Uterus (tissue), 4 donors: Measurements from ENCODE around the gene IGFBP1. TPM values are rescaled to one million over a fixed set of nuclear protein-coding genes. Genes with fewer than 3 reads are reported as not detected.

Experiments used
- DNase-seq, 2 donors: peaks; one replicate each; pipeline ENCODE4 v3.0.0-alpha.2; 2019 to 2020
- H3K27ac ChIP-seq, 2 donors: fragments of 200-600 bp; sonication (generic); 1 replicate in 1 of 2; 2 replicates in 1 of 2; pipeline ENCODE4 v1.5.1; 2016 to 2018
- H3K27me3 ChIP-seq, 2 donors: fragments of 200-600 bp; sonication (generic); one replicate each; pipeline ENCODE4 v1.5.1; 2018 to 2019; ENCODE audit warnings: control low read depth in 1 of 2
- H3K36me3 ChIP-seq, 2 donors: fragments of 200-600 bp; sonication (generic); one replicate each; pipeline ENCODE4 v1.5.1; 2019; ENCODE audit warnings: control low read depth in 1 of 2
- H3K4me1 ChIP-seq, 2 donors: fragments of 200-600 bp; sonication (generic); one replicate each; pipeline ENCODE4 v1.5.1; 2018 to 2019; ENCODE audit warnings: control low read depth in 1 of 2
- H3K4me3 ChIP-seq, 2 donors: fragments of 200-600 bp; sonication (generic); 1 replicate in 1 of 2; 2 replicates in 1 of 2; pipeline ENCODE4 v1.5.1; 2018 to 2019; ENCODE audit warnings: mild to moderate bottlenecking in 1 of 2
- H3K9me3 ChIP-seq, 2 donors: fragments of 200-600 bp; sonication (generic); one replicate each; pipeline ENCODE4 v1.5.1; 2019; ENCODE audit warnings: control low read depth in 1 of 2
- CTCF ChIP-seq, 4 experiments: fragments of 200-600 bp in 2 of 4; fragments of 450-650 bp in 2 of 4; sonication (generic) in 2 of 4; IDR thresholded peaks; one replicate each; pipeline ENCODE4 v1.5.1; 2016 to 2019; ENCODE audit warnings: antibody characterized with exemption in 4 of 4, mild to moderate bottlenecking in 2 of 4, moderate library complexity in 1 of 4
- POLR2A ChIP-seq, 2 donors: fragments of 450-650 bp; IDR thresholded peaks; one replicate each; pipeline ENCODE4 v1.6.1; 2016; ENCODE audit warnings: antibody characterized with exemption in 2 of 2, mild to moderate bottlenecking in 1 of 2, moderate library complexity in 1 of 2
- intact Hi-C: fragments of 100-400 bp; cut with DNase I; formaldehyde crosslinking; loops from one replicate; pipeline ENCODE4 v1.15.1; 2023; ENCODE audit warnings: low total_unique reads
- total RNA-seq, 4 donors: library from RNA; depleted of rRNA in 3 of 4; stranded (reverse); fragments of >200 nt in 3 of 4; gene quantifications; one replicate each; pipeline versions ENCODE4 v1.1.0 to v1.2.4, GENCODE V29; 2014 to 2023
- donor health status: DM: yes; HTN: yes; CAD: no.

Gene IGFBP1
- total RNA-seq, 4 donors from 2014 or later, result 1.9 TPM; not detected in 3

- H3K9me3 ChIP-seq, result no peaks in the 10 kb centered on the region
- no peak for TF ChIP-seq CTCF (IDR thresholded peaks at IDR 0.05)
- TF ChIP-seq POLR2A (IDR thresholded peaks at IDR 0.05), result no peak
- intact Hi-C loops, result no loop called here
- H3K4me3 ChIP-seq, result no peak overlapping the region
- peaks cover 0 to 5% of the 10 kb centered on the region in 2 donors for H3K4me1 ChIP-seq
- H3K27me3 ChIP-seq, result no peaks in the 10 kb centered on the region
- H3K36me3 ChIP-seq, result no peaks in the 10 kb centered on the region
- no peak for DNase-seq
- H3K27ac ChIP-seq, result no peak overlapping the region
Observed at GRCh38 chr7:45893374-45893995, 5.2 kb downstream of the IGFBP1 start.

- no peak for DNase-seq
- no peaks in the 10 kb centered on the region for H3K27me3 ChIP-seq
- H3K27ac ChIP-seq, result no peak overlapping the region
- H3K4me3 ChIP-seq, result no peak overlapping the region
- H3K36me3 ChIP-seq, result no peaks in the 10 kb centered on the region
- no peaks in the 10 kb centered on the region for H3K4me1 ChIP-seq
- no peak for TF ChIP-seq POLR2A (IDR thresholded peaks at IDR 0.05)
- TF ChIP-seq CTCF (IDR thresholded peaks at IDR 0.05), result no peak
- no peaks in the 10 kb centered on the region for H3K9me3 ChIP-seq
- intact Hi-C loops, result no loop called here
Observed at GRCh38 chr7:45893996-45894664, 5.8 kb downstream of the IGFBP1 start.

- Histone ChIP-seq H3K4me3 (no peak overlapping the region), H3K36me3 (no peaks in the 10 kb centered on the region), H3K9me3 (no peaks in the 10 kb centered on the region), H3K4me1 (no peaks in the 10 kb centered on the region), H3K27ac (no peak overlapping the region), H3K27me3 (no peaks in the 10 kb centered on the region)
- DNase-seq, result no peak
- intact Hi-C loops, result no loop called here
- TF ChIP-seq POLR2A (IDR thresholded peaks at IDR 0.05), result no peak
- no peak for TF ChIP-seq CTCF (IDR thresholded peaks at IDR 0.05)
Observed at GRCh38 chr7:45894665-45895062, 6.4 kb downstream of the IGFBP1 start.

- H3K27ac ChIP-seq, result no peak overlapping the region
- H3K4me1 ChIP-seq, result no peaks in the 10 kb centered on the region
- TF ChIP-seq CTCF (IDR thresholded peaks at IDR 0.05), result no peak
- TF ChIP-seq POLR2A (IDR thresholded peaks at IDR 0.05), result no peak
- H3K9me3 ChIP-seq, result no peaks in the 10 kb centered on the region
- H3K27me3 ChIP-seq, result no peaks in the 10 kb centered on the region
- no peaks in the 10 kb centered on the region for H3K36me3 ChIP-seq
- no peak overlapping the region for H3K4me3 ChIP-seq
- DNase-seq, result no peak
- intact Hi-C loops, result no loop called here
Observed at GRCh38 chr7:45897042-45897690, 8.9 kb downstream of the IGFBP1 start.

- no peak for DNase-seq
- TF ChIP-seq POLR2A (IDR thresholded peaks at IDR 0.05) (no peak), CTCF (IDR thresholded peaks at IDR 0.05) (no peak)
- Histone ChIP-seq H3K9me3 (no peaks in the 10 kb centered on the region), H3K4me3 (no peak overlapping the region), H3K36me3 (no peaks in the 10 kb centered on the region), H3K4me1 (no peaks in the 10 kb centered on the region), H3K27ac (no peak overlapping the region), H3K27me3 (no peaks in the 10 kb centered on the region)
- intact Hi-C loops, result no loop called here
Observed at GRCh38 chr7:45898222-45898621, 9.9 kb downstream of the IGFBP1 start.
